Keratinocyte (primary cell): ENCODE data around the gene DDAH1. TPM values are rescaled to one million over a fixed set of nuclear protein-coding genes. Genes with fewer than 3 reads are reported as not detected.

ENCODE experiments used
- DNase-seq: peaks from one replicate; pipeline ENCODE4 v3.0.0-alpha.2; 2011; ENCODE audit warnings: low read depth, missing footprints, low spot score
- FAIRE-seq: peaks from 2 replicates; lab custom pipeline; 2011; peaks lifted over from hg19 to GRCh38; lab: Jason Lieb, UNC
- H2AFZ ChIP-seq: 2 replicates; pipeline ENCODE4 v1.6.0; 2012; ENCODE audit warnings: low read length, control low read depth, inconsistent platforms; ENCODE audit not compliant: control insufficient read depth
- H3K27ac ChIP-seq: 2 replicates; pipeline ENCODE4 v1.5.1; 2011; ENCODE audit warnings: low read length; ENCODE audit not compliant: control insufficient read depth, insufficient read depth
- H3K27me3 ChIP-seq: 3 replicates; pipeline ENCODE4 v1.6.0; 2011; ENCODE audit warnings: low read length; ENCODE audit not compliant: control insufficient read depth, insufficient read depth; ENCODE audit errors: extremely low read depth
- H3K36me3 ChIP-seq, 2 experiments: 2 replicates in 1 of 2; 3 replicates in 1 of 2; pipeline ENCODE4 v1.5.1; 2011; ENCODE audit warnings: low read length in 2 of 2, mild to moderate bottlenecking in 1 of 2; ENCODE audit not compliant: control insufficient read depth in 2 of 2, insufficient read depth in 2 of 2; ENCODE audit errors: extremely low read depth in 1 of 2
- H3K4me1 ChIP-seq: 3 replicates; pipeline ENCODE4 v1.5.1; 2011; ENCODE audit warnings: low read length; ENCODE audit not compliant: control insufficient read depth, insufficient read depth; ENCODE audit errors: extremely low read depth
- H3K4me2 ChIP-seq: 3 replicates; pipeline ENCODE4 v1.6.0; 2011; ENCODE audit warnings: low read depth, low read length; ENCODE audit not compliant: control insufficient read depth, insufficient read depth; ENCODE audit errors: extremely low read depth
- H3K4me3 ChIP-seq, 3 experiments: fragments of 200-600 bp in 1 of 3; sonication (generic) in 1 of 3; 2 replicates in 2 of 3; 3 replicates in 1 of 3; pipeline ENCODE4 v1.5.1; 2011 to 2016; ENCODE audit warnings: low read length in 3 of 3, mild to moderate bottlenecking in 3 of 3, control low read depth in 2 of 3, inconsistent platforms in 1 of 3, low read depth in 1 of 3, mixed read lengths in 1 of 3, mixed run types in 1 of 3, moderate library complexity in 1 of 3; ENCODE audit not compliant: control insufficient read depth in 2 of 3, insufficient read depth in 2 of 3; ENCODE audit errors: extremely low read depth in 1 of 3
- H3K79me2 ChIP-seq: 2 replicates; pipeline ENCODE4 v1.6.0; 2012; ENCODE audit warnings: low read length; ENCODE audit not compliant: control insufficient read depth, insufficient read depth
- H3K9ac ChIP-seq: 3 replicates; pipeline ENCODE4 v1.6.0; 2011; ENCODE audit warnings: low read length; ENCODE audit not compliant: control insufficient read depth, insufficient read depth; ENCODE audit errors: extremely low read depth
- H3K9me1 ChIP-seq: 3 replicates; pipeline ENCODE4 v1.6.0; 2011; ENCODE audit warnings: low read length; ENCODE audit not compliant: control insufficient read depth, insufficient read depth; ENCODE audit errors: extremely low read depth
- H3K9me3 ChIP-seq: 2 replicates; pipeline ENCODE4 v1.5.1; 2012; ENCODE audit warnings: low read depth, low read length; ENCODE audit not compliant: control insufficient read depth
- H4K20me1 ChIP-seq: 3 replicates; pipeline ENCODE4 v1.6.0; 2011; ENCODE audit warnings: low read length; ENCODE audit not compliant: control insufficient read depth, insufficient read depth; ENCODE audit errors: extremely low read depth
- CTCF ChIP-seq, 3 experiments: IDR thresholded peaks in 1 of 3; conservative IDR thresholded peaks in 1 of 3; optimal IDR thresholded peaks in 1 of 3; 2 replicates in 2 of 3; 3 replicates in 1 of 3; pipeline versions ENCODE3 to v1.5.1; 2011; ENCODE audit warnings: low read length in 3 of 3, mild to moderate bottlenecking in 3 of 3, moderate library complexity in 2 of 3, control low read depth in 1 of 3, inconsistent platforms in 1 of 3; ENCODE audit not compliant: insufficient read depth in 2 of 3; ENCODE audit errors: extremely low read depth in 1 of 3
- EZH2 ChIP-seq: IDR thresholded peaks from one replicate; pipeline ENCODE4 v1.6.1; 2012; ENCODE audit warnings: inconsistent platforms, mild to moderate bottlenecking, low read length, moderate library complexity
- dilution Hi-C: fragments of 300-500 bp; cut with MboI; formaldehyde crosslinking; loops from one replicate; pipeline ENCODE4 v1.7.0; 2020; ENCODE audit warnings: low sequenced_read_pairs; ENCODE audit not compliant: extremely low pct_ligation_motif_present
- polyA plus RNA-seq, 5 experiments: library from polyadenylated mRNA; depleted of rRNA in 3 of 5; stranded (reverse) in 3 of 5; stranded (forward) in 1 of 5; unstranded in 1 of 5; fragments of >200 nt; gene quantifications; 1 replicate in 1 of 5; 2 replicates in 3 of 5; 3 replicates in 1 of 5; pipeline versions ENCODE4 v1.2.1 to v1.2.3, GENCODE V29; 2011 to 2012; ENCODE audit warnings: missing spikeins in 2 of 5, low read depth in 1 of 5, low replicate concordance in 1 of 5

DDAH1 gene
- polyA plus RNA-seq, 1 donor (not counting 4 experiments of a cell fraction or from before 2014, with no cell fraction given): 5.8 TPM

- Histone ChIP-seq H3K36me3 (no peaks in the 10 kb centered on the region), H2AFZ (no peak overlapping the region), H3K79me2 (no peaks in the 10 kb centered on the region), H3K9me1 (no peaks in the 10 kb centered on the region), H3K27me3 (no peaks in the 10 kb centered on the region), H3K9me3 (no peaks in the 10 kb centered on the region), H3K4me1 (peaks cover 8% of the 10 kb centered on the region), H3K4me3 (no peak overlapping the region), H3K4me2 (no peak overlapping the region), H3K27ac (no peak overlapping the region), H4K20me1 (no peaks in the 10 kb centered on the region), H3K9ac (no peak overlapping the region)
- FAIRE-seq (no peak), DNase-seq (no peak)
- TF ChIP-seq CTCF (optimal IDR thresholded peaks at IDR 0.05 in 1 of 3, IDR thresholded peaks at IDR 0.05 in 1 of 3, conservative IDR thresholded peaks at IDR 0.05 in 1 of 3; ENCODE audit: extremely low read depth in 1 of 3, insufficient read depth in 2 of 3, low read length in 3 of 3) (no peak), EZH2 (no peak)
- dilution Hi-C loops: no loop called here
These were observed 17.7 kb downstream of the DDAH1 start for GRCh38 chr1:85447006-85447943.

- FAIRE-seq (no peak), DNase-seq (no peak)
- no peaks in the 10 kb centered on the region for H3K9me3 ChIP-seq
- H3K27ac ChIP-seq: no peak overlapping the region
- H3K27me3 ChIP-seq: no peaks in the 10 kb centered on the region
- H3K4me1 ChIP-seq: peaks cover under 1% of the 10 kb centered on the region
- no peak overlapping the region for H3K4me2 ChIP-seq
- TF ChIP-seq EZH2 (no peak), CTCF (optimal IDR thresholded peaks at IDR 0.05 in 1 of 3, IDR thresholded peaks at IDR 0.05 in 1 of 3, conservative IDR thresholded peaks at IDR 0.05 in 1 of 3; ENCODE audit: extremely low read depth in 1 of 3, insufficient read depth in 2 of 3, low read length in 3 of 3) (no peak)
- no peaks in the 10 kb centered on the region for H3K9me1 ChIP-seq
- no peaks in the 10 kb centered on the region for H4K20me1 ChIP-seq
- dilution Hi-C loops: no loop called here
- H3K4me3 ChIP-seq: no peak overlapping the region
- H3K36me3 ChIP-seq: no peaks in the 10 kb centered on the region
- no peak overlapping the region for H3K9ac ChIP-seq
- H2AFZ ChIP-seq: no peak overlapping the region
- no peaks in the 10 kb centered on the region for H3K79me2 ChIP-seq
These were observed 19.1 kb downstream of the DDAH1 start for GRCh38 chr1:85445906-85446305.
